GM12878 (cell line): ENCODE measurements around the gene CCL22. TPM values are rescaled to one million over a fixed set of nuclear protein-coding genes. Genes with fewer than 3 reads are reported as not detected.

Source experiments
- ATAC-seq: fragments of 200-7000 bp; cut with Tn5 transposase; 3 replicates; pipeline ENCODE4 v1.9.1; 2020; ENCODE audit warnings: mild to moderate bottlenecking, moderate library complexity
- BruUV-seq: library from RNA; stranded (reverse); fragments of 400-500 nt; replicated peaks from 2 replicates; lab custom pipeline; 2021; lab: Mats Ljungman, UMichigan
- CTCF ChIA-PET: fragments of 300-600 bp; sonication (Branson Sonifier 250); formaldehyde crosslinking; extraction: SDS; loops from one replicate; lab custom pipeline; 2021; ENCODE audit warnings: inconsistent platforms; lab: Yijun Ruan, JAX
- POLR2A ChIA-PET: fragments of 350-600 bp; formaldehyde crosslinking; extraction: SDS; loops from one replicate; lab custom pipeline; 2021; ENCODE audit warnings: inconsistent platforms; lab: Charles Lee
- RAD21 ChIA-PET: fragments of 300-600 bp; sonication (Branson Sonifier 250); formaldehyde crosslinking; loops from one replicate; lab custom pipeline; 2023; ENCODE audit warnings: antibody characterized with exemption; ENCODE audit not compliant: unreplicated experiment; lab: Charles Lee
- SMC1A ChIA-PET: fragments of 300-600 bp; sonication (Branson Sonifier 250); formaldehyde crosslinking; loops from one replicate; lab custom pipeline; 2023; ENCODE audit not compliant: unreplicated experiment, uncharacterized antibody; lab: Charles Lee
- DNase-seq: peaks from one replicate; pipeline ENCODE4 v3.0.0-alpha.2; 2011; ENCODE audit warnings: low read depth, low spot score
- FAIRE-seq: peaks from 3 replicates; lab custom pipeline; 2011; peaks lifted over from hg19 to GRCh38; lab: Jason Lieb, UNC
- H2AFZ ChIP-seq: 2 replicates; pipeline ENCODE4 v1.6.0; 2011; ENCODE audit warnings: low read depth, low read length, control low read depth; ENCODE audit not compliant: control insufficient read depth
- H3K27ac ChIP-seq: 2 replicates; pipeline ENCODE4 v1.5.1; 2011; ENCODE audit warnings: control low read depth; ENCODE audit not compliant: control insufficient read depth, insufficient read depth
- H3K27me3 ChIP-seq, 2 experiments: replicated peaks in 1 of 2; 2 replicates each; pipeline versions ENCODE4 v1.6.0 to v1.6.1; 2011; ENCODE audit warnings: low read length in 1 of 2; ENCODE audit not compliant: control insufficient read depth in 2 of 2, insufficient read depth in 2 of 2
- H3K36me3 ChIP-seq, 2 experiments: 2 replicates each; pipeline ENCODE4 v1.5.1; 2011; ENCODE audit warnings: low read length in 1 of 2; ENCODE audit not compliant: control insufficient read depth in 2 of 2, insufficient read depth in 2 of 2
- H3K4me1 ChIP-seq: 2 replicates; pipeline ENCODE4 v1.6.1; 2011; ENCODE audit warnings: mild to moderate bottlenecking, low read length, moderate library complexity, mixed read lengths; ENCODE audit not compliant: control insufficient read depth, insufficient read depth
- H3K4me2 ChIP-seq: 2 replicates; pipeline ENCODE4 v1.6.0; 2011; ENCODE audit warnings: control low read depth; ENCODE audit not compliant: control insufficient read depth, insufficient read depth
- H3K4me3 ChIP-seq: fragments of 200-600 bp; sonication (generic); 2 replicates; pipeline ENCODE4 v1.5.1; 2016
- H3K79me2 ChIP-seq: 2 replicates; pipeline ENCODE4 v1.6.0; 2011; ENCODE audit warnings: low read length; ENCODE audit not compliant: control insufficient read depth, insufficient read depth
- H3K9ac ChIP-seq: 2 replicates; pipeline ENCODE4 v1.8.0; 2011; ENCODE audit warnings: low read length, control low read depth, mixed read lengths; ENCODE audit not compliant: control insufficient read depth, insufficient read depth
- H3K9me3 ChIP-seq: replicated peaks from 3 replicates; pipeline ENCODE4 v1.5.1; 2011; ENCODE audit warnings: mild to moderate bottlenecking, low read length; ENCODE audit not compliant: control insufficient read depth, insufficient read depth
- H4K20me1 ChIP-seq: 2 replicates; pipeline ENCODE4 v1.6.0; 2011; ENCODE audit not compliant: control insufficient read depth, insufficient read depth
- GATAD2B ChIP-seq: fragments of 450-650 bp; conservative IDR thresholded peaks from 2 replicates; pipeline ENCODE4 v1.6.1; 2017; ENCODE audit warnings: low read depth, mild to moderate bottlenecking, moderate library complexity
- HCFC1 ChIP-seq: fragments of 150-350 bp; IDR thresholded peaks from 2 replicates; pipeline ENCODE4 v1.6.1; 2014; ENCODE audit warnings: low read length
- HDAC2 ChIP-seq: fragments of 200-600 bp; sonication (generic); IDR thresholded peaks from 2 replicates; pipeline ENCODE4 v1.6.1; 2017
- HDGF ChIP-seq: fragments of 450-650 bp; IDR thresholded peaks from 2 replicates; pipeline ENCODE4 v1.6.1; 2016; ENCODE audit warnings: antibody characterized with exemption
- IKZF1 ChIP-seq: fragments of 450-650 bp; conservative IDR thresholded peaks from 2 replicates; pipeline ENCODE4 v1.6.1; 2017; ENCODE audit warnings: antibody characterized with exemption, mild to moderate bottlenecking
- LARP7 ChIP-seq: fragments of 450-650 bp; IDR thresholded peaks from 2 replicates; pipeline ENCODE4 v1.6.1; 2017; ENCODE audit warnings: mild to moderate bottlenecking
- MEF2B ChIP-seq: fragments of 450-650 bp; IDR thresholded peaks from 2 replicates; pipeline ENCODE4 v1.6.1; 2018; ENCODE audit warnings: mild to moderate bottlenecking, moderate library complexity; ENCODE audit not compliant: partially characterized antibody, poor library complexity, severe bottlenecking
- RELA ChIP-seq: fragments of 450-650 bp; IDR thresholded peaks from 2 replicates; pipeline ENCODE4 v1.8.0; 2014; ENCODE audit warnings: borderline replicate concordance; ENCODE audit not compliant: partially characterized antibody
- WGBS: methylation state at CpG from one replicate; pipeline ENCODE4 v1.1.6; 2016; ENCODE audit warnings: low lambda C conversion rate; ENCODE audit not compliant: insufficient replicate concordance, insufficient coverage; ENCODE audit errors: missing lambda C conversion rate; 5-methylcytosine and 5-hydroxymethylcytosine counted together
- in situ Hi-C: fragments of 300-500 bp; cut with MboI; formaldehyde crosslinking; loops from 9 replicates; pipeline ENCODE4 v1.14.3; 2018; ENCODE audit warnings: mixed read lengths
- intact Hi-C: fragments of 100-400 bp; cut with micrococcal nuclease; formaldehyde crosslinking; loops from one replicate; pipeline ENCODE4 v1.14.2; 2022; ENCODE audit not compliant: unreplicated experiment
- polyA plus RNA-seq, 11 experiments: library from polyadenylated mRNA; depleted of rRNA in 4 of 11; unstranded in 6 of 11; stranded (reverse) in 5 of 11; fragments of >200 nt; fragmentation: Nextera tagmentation in 4 of 11; fragmentation: Illumina TruSeq in 1 of 11; extraction: Ambion mirVana in 4 of 11; extraction: Trizol in 1 of 11; gene quantifications; 1 replicate in 1 of 11; 2 replicates in 10 of 11; pipeline versions ENCODE4 v1.2.1 to v1.2.3, GENCODE V29; 2011 to 2016; ENCODE audit warnings: inconsistent platforms in 2 of 11, missing spikeins in 2 of 11, low read depth in 1 of 11
- total RNA-seq, 4 experiments: library from RNA; depleted of rRNA in 3 of 4; stranded (reverse); fragments of >200 nt in 3 of 4; fragmentation: Illumina TruSeq in 1 of 4; extraction: Trizol in 1 of 4; gene quantifications; 2 replicates each; pipeline versions ENCODE4 v1.2.1 to v1.2.3, GENCODE V29; 2013 to 2021
- TF ChIP-seq, protein P1 (sequence below): IDR thresholded peaks from 2 replicates; pipeline ENCODE4 v1.6.1; 2012; ENCODE audit warnings: low read depth, low read length, improper control_type of control experiment
- TF ChIP-seq, protein P2 (sequence below): IDR thresholded peaks from 2 replicates; pipeline ENCODE4 v1.6.1; 2011; ENCODE audit warnings: borderline replicate concordance, low read depth, mild to moderate bottlenecking, moderate library complexity, mixed read lengths, low read length; ENCODE audit not compliant: insufficient read depth; ENCODE audit errors: extremely low read length

The CCL22 gene
- total and polyA plus RNA-seq, 10 of the 15 experiments (the other 5 are each of a cell fraction or from before 2014, with no cell fraction given), result 38.0 to 704 (median 349) TPM

DNA sequence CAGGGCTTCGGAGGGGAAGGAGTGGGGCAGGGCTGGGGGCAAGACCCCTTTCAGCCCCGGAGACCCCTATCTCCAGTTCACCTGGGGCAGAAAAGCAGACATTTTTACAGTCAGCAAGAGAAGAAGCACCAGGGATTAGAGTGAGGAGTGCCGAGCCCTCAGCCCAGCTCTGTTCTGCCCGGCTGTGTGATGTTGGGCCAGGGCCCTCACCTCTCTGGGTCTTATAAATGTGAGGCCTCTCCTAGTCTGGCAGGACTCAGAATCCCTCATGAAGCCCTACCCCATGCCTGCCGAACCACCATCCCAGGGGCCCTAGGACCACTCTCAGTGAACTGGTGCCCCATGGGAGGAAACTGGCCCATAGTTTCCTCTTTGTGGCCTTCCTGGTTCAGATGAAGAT lies 26.5 kb downstream of the CCL22 start (continued):
- TF ChIP-seq, protein P1, sequence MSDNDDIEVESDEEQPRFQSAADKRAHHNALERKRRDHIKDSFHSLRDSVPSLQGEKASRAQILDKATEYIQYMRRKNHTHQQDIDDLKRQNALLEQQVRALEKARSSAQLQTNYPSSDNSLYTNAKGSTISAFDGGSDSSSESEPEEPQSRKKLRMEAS, result no peak
- TF ChIP-seq GATAD2B (no peak), HCFC1 (no peak), HDGF (no peak), HDAC2 (no peak)
- TF ChIP-seq, protein P2, sequence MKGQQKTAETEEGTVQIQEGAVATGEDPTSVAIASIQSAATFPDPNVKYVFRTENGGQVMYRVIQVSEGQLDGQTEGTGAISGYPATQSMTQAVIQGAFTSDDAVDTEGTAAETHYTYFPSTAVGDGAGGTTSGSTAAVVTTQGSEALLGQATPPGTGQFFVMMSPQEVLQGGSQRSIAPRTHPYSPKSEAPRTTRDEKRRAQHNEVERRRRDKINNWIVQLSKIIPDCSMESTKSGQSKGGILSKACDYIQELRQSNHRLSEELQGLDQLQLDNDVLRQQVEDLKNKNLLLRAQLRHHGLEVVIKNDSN, result no peak

DNA sequence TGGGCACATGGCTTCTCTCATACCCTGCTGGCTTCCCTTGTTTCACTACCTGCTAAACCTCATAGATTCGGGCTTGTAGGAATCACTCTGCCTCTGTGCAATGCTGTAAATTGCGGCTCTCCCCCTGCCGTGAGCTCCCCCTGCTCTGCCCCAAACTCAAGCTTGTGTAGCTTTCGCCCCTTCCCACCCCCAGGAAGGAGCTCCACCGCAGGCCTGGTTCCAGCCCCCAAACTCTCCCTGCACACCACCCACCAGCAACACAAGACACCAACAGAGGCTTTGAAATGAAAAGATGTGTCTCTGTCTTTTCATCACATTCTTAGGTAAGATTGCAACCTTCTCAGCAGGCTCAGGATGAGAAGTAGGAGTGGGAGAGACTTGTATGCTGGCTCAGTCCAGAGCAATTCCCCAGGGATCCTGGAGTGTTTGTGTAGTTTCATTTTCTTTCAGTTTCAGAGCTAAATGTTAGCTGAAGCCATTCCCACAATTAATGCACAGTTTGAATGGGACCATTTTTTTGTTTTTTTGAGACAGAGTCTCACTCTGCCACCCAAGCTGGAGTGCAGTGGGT lies 27.9 kb downstream of the CCL22 start:
- H3K79me2 ChIP-seq, result no peaks in the 10 kb centered on the region
- no peaks in the 10 kb centered on the region for H3K36me3 ChIP-seq
- H3K9ac ChIP-seq, result no peak overlapping the region
- FAIRE-seq, result no peak
- ChIA-PET POLR2A (interaction anchor here (1.3 to 3.8 kb wide), 4 partner anchors 8 to 82 kb away, joined by 3 to 30 read pairs (median 8); no protein-coding TSS in a partner anchor), SMC1A (interaction anchor here (0.6 to 3.7 kb wide), 12 partner anchors 10 to 84 kb away, joined by 3 to 49 read pairs (median 4); no protein-coding TSS in a partner anchor), RAD21 (interaction anchor here (0.6 to 3.5 kb wide), 5 partner anchors 9 to 58 kb away, joined by 3 to 38 read pairs (median 8); no protein-coding TSS in a partner anchor), CTCF (interaction anchor here (0.7 to 1.8 kb wide), 9 partner anchors 9 to 166 kb away, joined by 3 to 8 read pairs (median 4); no protein-coding TSS in a partner anchor)
- no peak overlapping the region for H3K4me3 ChIP-seq
- 95% methylated on average over 5 of the region's 5 CpGs for whole genome bisulfite sequencing
- no TSS peak for BruUV-seq
- no peak overlapping the region for H2AFZ ChIP-seq
- H3K27me3 ChIP-seq, result no peaks in the 10 kb centered on the region
- H3K9me3 ChIP-seq, result no peaks in the 10 kb centered on the region
- H3K4me1 ChIP-seq, result peaks cover 51% of the 10 kb centered on the region
- in situ Hi-C loops (no loop called here), intact Hi-C loops (no loop called here)
- TF ChIP-seq MEF2B, result peak; percentile 59
- TF ChIP-seq LARP7, result no peak
- TF ChIP-seq IKZF1, result peak; percentile 31; the same call in 1 of the 2 replicates
- TF ChIP-seq RELA, result no peak
- no peak overlapping the region for H3K4me2 ChIP-seq
- no peak for DNase-seq
- no peaks in the 10 kb centered on the region for H4K20me1 ChIP-seq
- no peak for ATAC-seq
- no peak overlapping the region for H3K27ac ChIP-seq
